ENCODE measurements around the gene PHACTR1.

Gene PHACTR1

DNA sequence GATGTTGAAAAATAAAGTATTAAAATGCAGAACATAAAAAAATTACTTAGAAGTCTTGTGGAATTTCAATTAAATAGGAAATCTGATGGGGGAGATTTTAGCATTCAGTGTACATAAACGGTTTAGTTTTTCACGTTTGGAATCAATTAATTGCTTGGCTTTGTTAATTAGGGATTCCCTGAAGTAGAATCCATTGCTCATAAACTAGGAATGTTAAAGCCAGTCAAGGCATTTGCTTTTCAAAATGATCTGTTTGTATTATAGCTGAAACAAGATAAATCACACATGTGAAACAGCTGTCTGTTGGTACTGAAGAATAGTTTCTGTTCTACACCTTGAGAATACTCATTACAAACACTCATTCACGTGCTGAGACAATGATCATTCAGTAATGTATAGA lies 313.8 kb downstream of the PHACTR1 start:
- no peak for DNase-seq

- DNase-seq, result no peak
These were observed 316.0 kb downstream of the PHACTR1 start for GRCh38 chr6:13032566-13032965.

- DNase-seq, result no peak
These were observed 316.6 kb downstream of the PHACTR1 start for GRCh38 chr6:13033145-13033544.

DNA sequence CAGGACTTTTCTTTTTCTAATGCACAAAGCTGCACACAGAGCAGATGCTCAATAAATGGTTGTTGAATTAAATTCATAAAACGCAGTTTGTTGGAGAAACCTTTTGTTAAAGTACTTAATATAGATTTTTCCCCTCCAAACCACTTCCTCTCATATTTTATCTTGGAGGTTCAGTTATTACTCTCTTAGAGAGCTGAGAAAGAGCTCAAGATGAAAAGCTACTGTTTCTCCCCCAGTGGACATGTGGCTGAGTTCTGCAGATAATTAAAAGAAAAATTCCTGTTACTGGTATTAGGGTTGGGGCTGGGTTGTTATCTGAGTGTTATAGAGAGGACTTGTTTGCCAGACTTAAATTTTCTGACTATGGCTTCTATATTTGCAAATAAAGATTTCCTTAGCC lies 317.7 kb downstream of the PHACTR1 start:
- no peak for DNase-seq

- DNase-seq, result no peak
These were observed 319.0 kb downstream of the PHACTR1 start for GRCh38 chr6:13035606-13036005.

- DNase-seq, result no peak
These were observed 321.7 kb downstream of the PHACTR1 start for GRCh38 chr6:13038315-13038714.

DNA sequence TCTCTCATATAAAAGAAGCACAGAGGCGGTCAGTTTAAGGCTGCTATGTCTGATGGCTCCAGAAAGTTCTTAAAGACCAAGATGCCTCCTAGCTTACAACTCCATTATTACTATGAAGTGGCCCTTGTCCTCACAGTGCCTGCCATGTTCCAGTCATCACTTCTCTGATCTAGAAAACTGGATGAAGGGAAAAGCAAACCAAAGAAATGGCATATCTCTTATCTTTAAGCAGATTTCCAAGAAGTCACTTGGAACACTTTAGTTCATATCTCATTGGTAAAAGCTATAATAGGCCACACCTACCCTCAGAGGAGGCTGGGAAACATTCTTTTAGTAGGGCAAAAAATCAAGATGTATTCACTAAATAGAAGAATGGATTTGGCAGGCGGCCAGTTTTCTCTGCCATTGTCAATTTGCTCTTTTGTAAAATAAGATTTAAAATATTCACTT lies 322.2 kb downstream of the PHACTR1 start:
- DNase-seq, result no peak

- no peak for DNase-seq
These were observed 327.8 kb downstream of the PHACTR1 start for GRCh38 chr6:13044390-13044789.

DNA sequence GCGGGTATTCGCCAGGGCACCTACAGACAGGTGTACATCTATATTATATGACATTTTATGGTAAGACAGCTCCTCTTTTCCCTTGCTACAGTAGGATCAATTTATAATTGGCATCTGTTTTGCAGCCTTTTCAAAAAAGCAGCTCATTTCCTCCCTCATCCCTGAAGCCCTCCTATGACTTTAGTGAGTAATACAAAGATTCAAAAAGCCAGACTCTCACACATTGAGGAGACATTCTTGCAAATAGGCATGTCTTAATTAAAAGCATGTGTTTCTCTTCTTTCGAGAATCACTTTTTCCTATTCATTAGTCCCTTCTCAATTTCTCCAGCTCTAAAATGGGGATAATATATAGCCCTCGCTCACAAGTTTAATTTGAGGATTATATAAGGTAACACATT lies 328.3 kb downstream of the PHACTR1 start:
- DNase-seq, result no peak

- DNase-seq, result no peak
These were observed 329.1 kb downstream of the PHACTR1 start for GRCh38 chr6:13045676-13046075.

DNA sequence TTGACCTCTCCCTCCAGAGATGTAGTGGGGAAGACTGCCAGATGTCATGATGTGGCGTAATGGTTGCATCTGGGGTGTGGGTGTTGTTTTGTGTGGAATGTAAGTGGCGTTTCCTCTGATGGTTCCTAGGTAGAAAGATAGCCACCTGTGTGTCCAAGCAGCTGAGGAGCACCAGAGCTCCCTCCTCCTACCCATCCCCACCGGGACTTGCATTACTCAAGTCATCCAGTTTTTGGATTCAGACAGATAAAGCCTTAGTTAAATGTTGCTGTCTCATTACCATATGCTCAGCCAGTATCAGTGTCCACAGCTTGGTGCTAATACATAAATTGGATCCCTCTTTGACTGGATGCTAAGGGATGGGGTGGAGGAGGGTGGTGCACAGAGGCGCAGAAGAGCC lies 329.5 kb downstream of the PHACTR1 start:
- no peak for DNase-seq

DNA sequence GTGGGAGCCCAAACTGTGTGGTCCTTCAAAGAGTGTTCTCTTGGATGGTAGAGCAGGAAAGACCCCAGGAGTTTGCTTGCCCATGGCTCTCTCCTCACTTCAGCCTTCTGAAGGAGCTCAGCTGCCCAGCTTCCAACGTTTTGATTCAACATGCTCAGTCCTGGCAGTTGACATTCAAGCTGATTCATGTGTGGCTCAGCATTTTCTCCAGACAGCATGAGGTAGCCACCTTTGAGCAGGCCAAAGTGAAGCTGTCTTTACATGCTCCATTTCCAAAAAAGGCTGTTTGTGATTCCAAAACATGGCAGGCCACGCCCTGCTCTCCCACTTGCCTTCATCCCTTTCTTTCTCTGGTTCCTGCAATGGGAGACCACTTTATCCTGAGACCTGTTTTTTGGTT lies 331.5 kb downstream of the PHACTR1 start:
- DNase-seq, result no peak

DNA sequence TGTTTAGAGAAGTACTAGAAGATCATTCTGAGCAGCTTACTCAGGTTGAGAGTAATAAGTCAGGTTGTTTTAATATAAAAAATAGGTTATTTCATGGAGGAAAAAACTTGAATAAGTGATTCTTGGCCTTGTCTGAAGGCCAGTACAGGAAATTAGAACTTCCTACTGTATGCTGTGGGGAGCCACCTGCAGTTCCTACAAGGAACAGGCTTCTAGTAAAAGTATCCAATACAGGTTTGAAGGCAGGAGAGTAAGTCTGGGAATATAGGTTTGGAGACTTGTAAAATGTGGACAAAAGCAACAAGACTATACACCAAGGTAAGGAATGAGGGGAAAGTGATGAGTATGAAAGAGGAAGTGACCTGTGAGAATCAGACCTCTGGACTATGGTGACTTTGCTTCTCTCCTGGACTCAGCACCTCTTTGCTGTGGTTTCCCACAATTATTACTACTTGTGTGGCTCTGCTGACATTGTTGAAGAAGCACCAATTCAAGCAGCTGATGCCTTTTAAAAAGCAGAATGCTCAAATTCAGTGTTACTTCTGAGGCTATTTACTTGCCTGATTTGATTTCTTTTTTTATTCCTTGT lies 333.2 kb downstream of the PHACTR1 start:
- no peak for DNase-seq

DNA sequence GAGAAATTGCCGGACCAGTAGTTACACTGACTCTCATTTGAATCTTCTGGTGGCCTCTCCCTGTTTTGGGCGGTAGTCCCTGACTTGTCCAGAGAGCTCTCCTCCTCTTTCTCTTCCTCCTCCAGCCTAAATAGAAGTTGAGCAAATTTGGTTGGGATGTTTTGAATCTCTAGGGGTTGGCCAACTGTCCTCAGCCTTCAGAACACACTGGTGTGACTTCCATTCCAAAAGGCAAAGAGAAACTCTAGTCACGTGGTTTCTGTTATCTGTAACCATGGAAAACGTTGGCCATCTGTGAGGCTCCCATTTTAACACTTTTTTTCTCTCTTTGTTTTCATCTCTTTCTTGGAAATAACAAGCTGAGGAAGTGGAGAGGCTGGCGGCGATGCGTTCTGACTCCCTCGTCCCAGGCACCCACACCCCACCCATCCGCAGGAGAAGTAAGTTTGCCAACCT lies 336.5 kb downstream of the PHACTR1 start:
- DNase-seq, result no peak

- DNase-seq, result no peak
These were observed 341.5 kb downstream of the PHACTR1 start for GRCh38 chr6:13058051-13058450.

DNA sequence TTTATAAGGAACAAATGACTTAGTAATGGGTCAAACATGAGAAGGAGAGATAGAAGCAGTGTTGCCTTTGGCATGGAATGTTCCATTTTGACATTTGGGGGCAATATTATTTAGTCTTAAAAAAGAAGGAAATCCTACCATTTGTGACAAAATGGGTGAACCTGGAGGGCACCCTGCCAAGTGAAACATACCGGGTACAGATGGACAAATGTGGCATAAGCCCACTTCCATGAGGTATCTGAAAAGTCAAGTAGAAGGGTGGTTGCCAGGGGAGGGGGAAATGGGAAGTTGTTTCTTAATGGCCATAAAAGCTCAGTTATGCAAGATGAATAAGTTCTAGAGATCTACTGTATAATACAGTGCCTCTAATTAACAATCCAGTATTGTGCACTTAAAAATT lies 342.5 kb downstream of the PHACTR1 start:
- DNase-seq, result no peak

- no peak for DNase-seq
These were observed 346.8 kb downstream of the PHACTR1 start for GRCh38 chr6:13063300-13063918.

GRCh38 chr6:13065581-13065980 lies 349.0 kb downstream of the PHACTR1 start:
- no peak for DNase-seq

GRCh38 chr6:13066050-13066449 lies 349.5 kb downstream of the PHACTR1 start:
- no peak for DNase-seq

DNA sequence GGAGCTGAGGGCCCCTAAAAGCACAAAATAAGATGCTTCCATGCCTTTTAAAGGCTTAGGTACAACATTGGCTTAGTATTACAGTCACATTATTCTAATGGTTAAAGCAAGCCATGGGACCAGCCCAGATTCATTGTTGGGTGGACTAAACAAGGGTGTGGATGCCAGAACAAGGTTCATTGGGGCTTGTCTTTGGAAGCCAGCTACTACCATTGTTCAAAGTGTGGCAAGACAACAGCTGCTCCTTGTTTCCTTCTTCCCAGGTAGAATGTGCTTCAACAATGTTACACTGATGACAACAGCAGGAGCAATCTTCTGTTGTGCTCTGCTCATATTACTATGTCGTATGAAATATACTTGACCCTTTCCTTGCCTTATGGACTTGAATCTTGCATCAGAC lies 350.3 kb downstream of the PHACTR1 start:
- no peak for DNase-seq

DNA sequence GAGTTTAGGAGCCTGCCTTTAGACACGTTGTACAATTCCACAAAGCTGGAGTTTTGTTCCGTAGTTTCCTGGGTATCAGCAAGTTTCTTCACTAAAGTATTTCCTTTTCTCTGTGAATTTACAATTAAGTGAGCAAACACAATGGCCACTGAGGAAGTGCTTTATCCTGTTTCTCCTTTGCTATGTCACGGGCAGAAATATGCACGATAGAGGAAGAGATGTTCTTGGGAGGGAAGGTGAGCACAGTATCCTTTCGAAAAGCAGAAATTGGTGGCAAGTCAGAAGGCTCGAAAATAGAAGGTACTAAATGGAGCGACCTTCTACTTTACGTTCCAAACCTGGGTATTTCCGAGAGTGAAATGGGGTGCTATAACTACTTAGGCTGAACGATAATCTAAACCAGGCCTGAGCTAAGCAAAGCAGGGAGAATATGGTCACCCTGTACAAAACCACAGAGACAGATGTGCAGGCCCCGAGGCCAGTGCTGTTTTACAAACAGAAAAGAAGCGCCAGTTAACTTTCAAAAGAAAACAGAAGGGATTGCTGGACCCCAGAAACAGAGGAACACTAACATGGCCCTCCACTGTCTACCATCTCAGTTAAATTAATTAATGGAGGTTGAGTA lies 352.1 kb downstream of the PHACTR1 start:
- DNase-seq, result no peak

DNA sequence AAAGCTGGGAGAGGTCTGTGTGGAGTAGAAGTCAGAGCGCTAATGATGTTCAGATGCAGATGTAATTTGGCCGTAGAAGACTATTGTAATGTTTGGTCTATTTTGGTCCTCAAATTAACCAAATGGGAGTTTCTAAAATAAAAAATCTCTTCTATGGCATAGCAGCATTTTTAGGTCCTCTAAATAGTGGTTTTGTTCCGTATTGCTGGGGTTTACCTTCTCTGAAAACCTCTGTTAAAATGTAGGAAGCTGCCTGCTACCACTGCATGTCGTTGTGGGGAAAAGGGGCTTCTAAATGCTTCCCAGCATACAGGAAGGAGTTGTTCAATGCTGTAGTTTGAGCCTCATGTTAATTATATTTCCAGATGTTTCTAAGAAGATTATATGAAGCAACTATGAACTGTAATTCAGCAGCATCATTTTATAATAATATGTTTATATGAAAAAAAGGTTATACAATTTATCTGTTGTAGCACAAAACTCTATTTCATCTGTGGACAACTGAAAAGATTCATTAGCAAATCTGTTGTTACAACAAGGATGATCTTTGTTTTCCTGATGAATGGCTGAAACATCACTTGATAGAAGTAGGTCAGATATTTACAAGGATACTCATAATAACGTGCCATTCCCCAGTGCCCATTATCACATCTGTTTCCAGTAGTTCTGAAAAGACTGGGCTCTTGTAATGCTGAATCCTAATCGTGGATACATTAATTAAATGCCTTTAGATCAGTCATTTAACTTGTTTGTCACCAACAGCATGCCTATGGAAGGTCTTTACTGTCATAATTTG lies 355.2 kb downstream of the PHACTR1 start:
- DNase-seq, result no peak

DNA sequence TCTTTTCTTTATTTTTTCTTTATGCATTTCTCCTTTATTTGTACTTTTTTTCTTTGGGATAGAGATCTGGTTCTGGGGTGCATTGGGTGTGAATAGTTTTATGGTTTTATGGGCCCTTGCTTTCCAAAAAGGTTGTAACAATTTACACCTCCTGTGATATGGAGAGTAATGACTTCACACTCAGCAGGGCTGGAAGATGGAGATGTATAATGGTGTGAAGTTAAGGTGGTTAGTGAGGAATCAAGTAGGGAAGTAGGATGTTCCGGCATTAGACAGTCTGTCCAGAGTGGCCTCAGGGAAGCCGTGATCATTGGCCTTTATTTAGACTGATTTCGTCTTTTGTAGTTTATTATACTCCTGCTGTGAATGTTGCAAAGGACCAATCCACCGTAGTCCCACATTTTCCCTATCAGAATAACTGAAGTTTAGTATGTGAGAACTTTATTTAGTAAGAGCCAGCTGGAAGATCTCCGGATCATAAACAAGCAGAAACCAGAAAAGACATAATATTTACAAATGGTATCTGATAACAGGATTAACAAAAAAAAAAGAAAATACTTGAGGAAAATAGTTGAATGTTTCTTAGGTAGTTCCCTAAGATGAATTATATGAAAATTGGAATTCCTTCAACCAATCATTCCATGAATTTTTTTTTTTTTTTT lies 356.2 kb downstream of the PHACTR1 start:
- no peak for DNase-seq
